HEK293 (cell line): ENCODE measurements around the gene KCNMB4.

Experiments used
- GLIS2 ChIP-seq: fragments of 450-650 bp; formaldehyde crosslinking; IDR thresholded peaks from 2 replicates; pipeline ENCODE4 v1.5.1; 2016; ENCODE audit warnings: missing biosample characterization, missing genetic modification characterization
- OSR2 ChIP-seq: fragments of 450-650 bp; formaldehyde crosslinking; IDR thresholded peaks from 2 replicates; pipeline ENCODE4 v1.5.1; 2016; ENCODE audit warnings: missing biosample characterization, missing genetic modification characterization
- SCRT1 ChIP-seq: fragments of 450-650 bp; formaldehyde crosslinking; IDR thresholded peaks from 2 replicates; pipeline ENCODE4 v1.5.1; 2016; ENCODE audit warnings: missing biosample characterization, missing genetic modification characterization, borderline replicate concordance
- SP2 ChIP-seq: fragments of 450-650 bp; formaldehyde crosslinking; IDR thresholded peaks from 2 replicates; pipeline ENCODE4 v1.5.1; 2016; ENCODE audit warnings: missing biosample characterization, missing genetic modification characterization
- TCF7L2 ChIP-seq: IDR thresholded peaks from 2 replicates; pipeline ENCODE4 v1.6.1; 2011; ENCODE audit warnings: low read depth, mild to moderate bottlenecking, inconsistent platforms, low read length, moderate library complexity, borderline replicate concordance
- ZBTB21 ChIP-seq: fragments of 450-650 bp; formaldehyde crosslinking; IDR thresholded peaks from 2 replicates; pipeline ENCODE4 v1.5.1; 2017; ENCODE audit warnings: missing biosample characterization, missing genetic modification characterization
- ZBTB8A ChIP-seq: fragments of 450-650 bp; formaldehyde crosslinking; IDR thresholded peaks from 2 replicates; pipeline ENCODE4 v1.5.1; 2016; ENCODE audit warnings: missing biosample characterization, missing genetic modification characterization
- ZNF10 ChIP-seq: fragments of 450-650 bp; formaldehyde crosslinking; IDR thresholded peaks from 2 replicates; pipeline ENCODE4 v1.5.1; 2017; ENCODE audit warnings: missing biosample characterization, missing genetic modification characterization
- ZNF112 ChIP-seq: fragments of 450-650 bp; formaldehyde crosslinking; IDR thresholded peaks from 2 replicates; pipeline ENCODE4 v1.5.0; 2017; ENCODE audit warnings: missing biosample characterization, missing genetic modification characterization
- ZNF133 ChIP-seq: fragments of 450-650 bp; formaldehyde crosslinking; IDR thresholded peaks from 2 replicates; pipeline ENCODE4 v1.5.1; 2016; ENCODE audit warnings: missing biosample characterization, missing genetic modification characterization
- ZNF211 ChIP-seq: fragments of 450-650 bp; formaldehyde crosslinking; IDR thresholded peaks from 2 replicates; pipeline ENCODE4 v1.5.1; 2016; ENCODE audit warnings: low read depth, missing biosample characterization, missing genetic modification characterization
- ZNF239 ChIP-seq: fragments of 450-650 bp; formaldehyde crosslinking; IDR thresholded peaks from 2 replicates; pipeline ENCODE4 v1.5.1; 2016; ENCODE audit warnings: missing biosample characterization, missing genetic modification characterization
- ZNF341 ChIP-seq: fragments of 450-650 bp; formaldehyde crosslinking; IDR thresholded peaks from 2 replicates; pipeline ENCODE4; 2016; ENCODE audit warnings: low read depth, missing biosample characterization, missing genetic modification characterization
- ZNF350 ChIP-seq: fragments of 450-650 bp; formaldehyde crosslinking; IDR thresholded peaks from 2 replicates; pipeline ENCODE4 v1.5.0; 2017; ENCODE audit warnings: missing biosample characterization, mild to moderate bottlenecking, missing genetic modification characterization
- ZNF416 ChIP-seq: fragments of 450-650 bp; formaldehyde crosslinking; IDR thresholded peaks from 2 replicates; pipeline ENCODE4 v1.5.1; 2016; ENCODE audit warnings: missing biosample characterization, missing genetic modification characterization
- ZNF571 ChIP-seq: fragments of 450-650 bp; formaldehyde crosslinking; IDR thresholded peaks from 2 replicates; pipeline ENCODE4 v1.5.0; 2017; ENCODE audit warnings: missing biosample characterization, missing genetic modification characterization
- ZNF660 ChIP-seq: fragments of 450-650 bp; IDR thresholded peaks from 2 replicates; pipeline ENCODE4 v1.5.1; 2018; ENCODE audit warnings: missing biosample characterization, mild to moderate bottlenecking, missing genetic modification characterization
- ZNF664 ChIP-seq: fragments of 450-650 bp; formaldehyde crosslinking; IDR thresholded peaks from 2 replicates; pipeline ENCODE4 v1.5.1; 2016; ENCODE audit warnings: missing biosample characterization, missing genetic modification characterization
- ZNF677 ChIP-seq: fragments of 450-650 bp; IDR thresholded peaks from 2 replicates; pipeline ENCODE4 v1.5.0; 2018; ENCODE audit warnings: missing biosample characterization, mild to moderate bottlenecking, missing genetic modification characterization, moderate library complexity
- TF ChIP-seq, protein P1 (sequence below): fragments of 450-650 bp; formaldehyde crosslinking; IDR thresholded peaks from 2 replicates; pipeline ENCODE4 v1.5.1; 2016; ENCODE audit warnings: missing biosample characterization, missing genetic modification characterization, low read depth
- TF ChIP-seq, protein P2 (sequence below): fragments of 450-650 bp; formaldehyde crosslinking; IDR thresholded peaks from 2 replicates; pipeline ENCODE4 v1.5.1; 2017; ENCODE audit warnings: missing biosample characterization, missing genetic modification characterization
- TF ChIP-seq, protein P3 (sequence below): fragments of 450-650 bp; formaldehyde crosslinking; IDR thresholded peaks from 2 replicates; pipeline ENCODE4 v1.5.1; 2016; ENCODE audit warnings: missing biosample characterization, missing genetic modification characterization
- TF ChIP-seq, protein P4 (sequence below): fragments of 450-650 bp; formaldehyde crosslinking; IDR thresholded peaks from 2 replicates; pipeline ENCODE4 v1.5.1; 2016; ENCODE audit warnings: missing biosample characterization, missing genetic modification characterization
- TF ChIP-seq, protein P5 (sequence below): fragments of 450-650 bp; formaldehyde crosslinking; IDR thresholded peaks from 2 replicates; pipeline ENCODE4 v1.5.1; 2016; ENCODE audit warnings: missing biosample characterization, missing genetic modification characterization
- TF ChIP-seq, protein P6 (sequence below): fragments of 450-650 bp; formaldehyde crosslinking; IDR thresholded peaks from 2 replicates; pipeline ENCODE4 v1.5.1; 2017; ENCODE audit warnings: missing biosample characterization, missing genetic modification characterization
- TF ChIP-seq, protein P7 (sequence below): fragments of 450-650 bp; formaldehyde crosslinking; IDR thresholded peaks from 2 replicates; pipeline ENCODE4 v1.5.1; 2016; ENCODE audit warnings: missing biosample characterization, missing genetic modification characterization

KCNMB4 gene

DNA sequence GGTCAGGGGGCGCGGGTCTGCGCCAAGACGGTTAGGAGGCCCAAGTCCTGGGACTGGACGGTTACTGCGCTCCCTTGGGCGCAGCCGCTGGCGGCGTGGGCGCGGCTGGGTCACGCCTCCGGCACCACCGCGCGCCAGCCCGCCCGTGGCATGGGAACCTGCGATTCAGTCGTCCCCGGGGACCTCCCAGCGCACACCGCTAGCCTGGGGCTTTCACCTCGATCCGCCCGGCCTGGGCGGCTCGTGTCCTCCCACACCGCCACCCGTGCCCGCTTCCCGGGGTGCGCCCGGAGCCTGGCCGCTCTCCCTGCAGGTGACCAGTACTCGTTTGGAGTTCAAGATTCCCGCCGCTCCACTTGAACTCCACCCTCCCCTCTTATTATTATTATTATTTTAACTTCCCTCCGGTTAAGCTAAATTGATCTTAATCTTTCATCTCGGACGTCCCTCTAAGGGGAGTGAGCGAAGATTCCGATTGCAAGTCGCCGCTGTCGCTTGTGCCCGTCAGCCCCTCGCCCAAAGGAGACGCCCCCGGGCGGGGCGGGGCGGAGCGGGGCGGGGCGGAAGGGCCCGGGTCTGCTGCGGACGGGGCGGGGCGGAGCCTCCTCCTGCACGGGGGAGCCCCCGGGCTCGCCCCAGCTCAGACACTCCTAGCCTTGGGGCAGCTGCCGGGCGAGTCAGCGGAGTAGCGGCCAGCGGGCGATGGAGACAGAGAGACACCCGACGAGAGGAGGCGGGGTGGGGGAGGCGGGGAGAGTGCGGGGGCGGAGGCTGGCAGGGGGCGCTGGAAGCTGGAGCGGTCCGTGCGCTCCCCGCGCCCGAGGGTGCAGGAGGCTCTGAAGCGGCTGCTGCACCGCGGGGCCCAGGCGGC lies at the start of gene KCNMB4 (continued):
- TF ChIP-seq OSR2 (tag by site-specific recombination) (no peak), ZNF112 (tag by site-specific recombination) (no peak), GLIS2 (tag by site-specific recombination) (peak; percentile 58; the same call in 1 of the 2 replicates), SCRT1 (tag by site-specific recombination) (no peak), ZNF10 (tag by site-specific recombination) (no peak), ZNF341 (tag by site-specific recombination) (peak; percentile 74), ZNF416 (tag by site-specific recombination) (no peak), ZNF239 (tag by site-specific recombination) (no peak), ZNF350 (tag by site-specific recombination) (no peak), ZBTB21 (no peak), TCF7L2 (no peak), ZNF677 (no peak), ZBTB8A (tag by site-specific recombination) (peak; percentile 98), ZNF133 (no peak), SP2 (tag by site-specific recombination) (peak; percentile 76), ZNF211 (tag by site-specific recombination) (no peak), ZNF664 (tag by site-specific recombination) (no peak), ZNF660 (no peak), ZNF571 (no peak)
- TF ChIP-seq, protein P1, sequence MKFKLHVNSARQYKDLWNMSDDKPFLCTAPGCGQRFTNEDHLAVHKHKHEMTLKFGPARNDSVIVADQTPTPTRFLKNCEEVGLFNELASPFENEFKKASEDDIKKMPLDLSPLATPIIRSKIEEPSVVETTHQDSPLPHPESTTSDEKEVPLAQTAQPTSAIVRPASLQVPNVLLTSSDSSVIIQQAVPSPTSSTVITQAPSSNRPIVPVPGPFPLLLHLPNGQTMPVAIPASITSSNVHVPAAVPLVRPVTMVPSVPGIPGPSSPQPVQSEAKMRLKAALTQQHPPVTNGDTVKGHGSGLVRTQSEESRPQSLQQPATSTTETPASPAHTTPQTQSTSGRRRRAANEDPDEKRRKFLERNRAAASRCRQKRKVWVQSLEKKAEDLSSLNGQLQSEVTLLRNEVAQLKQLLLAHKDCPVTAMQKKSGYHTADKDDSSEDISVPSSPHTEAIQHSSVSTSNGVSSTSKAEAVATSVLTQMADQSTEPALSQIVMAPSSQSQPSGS: no peak
- TF ChIP-seq, protein P2, sequence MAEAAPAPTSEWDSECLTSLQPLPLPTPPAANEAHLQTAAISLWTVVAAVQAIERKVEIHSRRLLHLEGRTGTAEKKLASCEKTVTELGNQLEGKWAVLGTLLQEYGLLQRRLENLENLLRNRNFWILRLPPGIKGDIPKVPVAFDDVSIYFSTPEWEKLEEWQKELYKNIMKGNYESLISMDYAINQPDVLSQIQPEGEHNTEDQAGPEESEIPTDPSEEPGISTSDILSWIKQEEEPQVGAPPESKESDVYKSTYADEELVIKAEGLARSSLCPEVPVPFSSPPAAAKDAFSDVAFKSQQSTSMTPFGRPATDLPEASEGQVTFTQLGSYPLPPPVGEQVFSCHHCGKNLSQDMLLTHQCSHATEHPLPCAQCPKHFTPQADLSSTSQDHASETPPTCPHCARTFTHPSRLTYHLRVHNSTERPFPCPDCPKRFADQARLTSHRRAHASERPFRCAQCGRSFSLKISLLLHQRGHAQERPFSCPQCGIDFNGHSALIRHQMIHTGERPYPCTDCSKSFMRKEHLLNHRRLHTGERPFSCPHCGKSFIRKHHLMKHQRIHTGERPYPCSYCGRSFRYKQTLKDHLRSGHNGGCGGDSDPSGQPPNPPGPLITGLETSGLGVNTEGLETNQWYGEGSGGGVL (tag by site-specific recombination): no peak
- TF ChIP-seq, protein P3, sequence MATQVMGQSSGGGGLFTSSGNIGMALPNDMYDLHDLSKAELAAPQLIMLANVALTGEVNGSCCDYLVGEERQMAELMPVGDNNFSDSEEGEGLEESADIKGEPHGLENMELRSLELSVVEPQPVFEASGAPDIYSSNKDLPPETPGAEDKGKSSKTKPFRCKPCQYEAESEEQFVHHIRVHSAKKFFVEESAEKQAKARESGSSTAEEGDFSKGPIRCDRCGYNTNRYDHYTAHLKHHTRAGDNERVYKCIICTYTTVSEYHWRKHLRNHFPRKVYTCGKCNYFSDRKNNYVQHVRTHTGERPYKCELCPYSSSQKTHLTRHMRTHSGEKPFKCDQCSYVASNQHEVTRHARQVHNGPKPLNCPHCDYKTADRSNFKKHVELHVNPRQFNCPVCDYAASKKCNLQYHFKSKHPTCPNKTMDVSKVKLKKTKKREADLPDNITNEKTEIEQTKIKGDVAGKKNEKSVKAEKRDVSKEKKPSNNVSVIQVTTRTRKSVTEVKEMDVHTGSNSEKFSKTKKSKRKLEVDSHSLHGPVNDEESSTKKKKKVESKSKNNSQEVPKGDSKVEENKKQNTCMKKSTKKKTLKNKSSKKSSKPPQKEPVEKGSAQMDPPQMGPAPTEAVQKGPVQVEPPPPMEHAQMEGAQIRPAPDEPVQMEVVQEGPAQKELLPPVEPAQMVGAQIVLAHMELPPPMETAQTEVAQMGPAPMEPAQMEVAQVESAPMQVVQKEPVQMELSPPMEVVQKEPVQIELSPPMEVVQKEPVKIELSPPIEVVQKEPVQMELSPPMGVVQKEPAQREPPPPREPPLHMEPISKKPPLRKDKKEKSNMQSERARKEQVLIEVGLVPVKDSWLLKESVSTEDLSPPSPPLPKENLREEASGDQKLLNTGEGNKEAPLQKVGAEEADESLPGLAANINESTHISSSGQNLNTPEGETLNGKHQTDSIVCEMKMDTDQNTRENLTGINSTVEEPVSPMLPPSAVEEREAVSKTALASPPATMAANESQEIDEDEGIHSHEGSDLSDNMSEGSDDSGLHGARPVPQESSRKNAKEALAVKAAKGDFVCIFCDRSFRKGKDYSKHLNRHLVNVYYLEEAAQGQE (tag by site-specific recombination): no peak
- TF ChIP-seq, protein P4, sequence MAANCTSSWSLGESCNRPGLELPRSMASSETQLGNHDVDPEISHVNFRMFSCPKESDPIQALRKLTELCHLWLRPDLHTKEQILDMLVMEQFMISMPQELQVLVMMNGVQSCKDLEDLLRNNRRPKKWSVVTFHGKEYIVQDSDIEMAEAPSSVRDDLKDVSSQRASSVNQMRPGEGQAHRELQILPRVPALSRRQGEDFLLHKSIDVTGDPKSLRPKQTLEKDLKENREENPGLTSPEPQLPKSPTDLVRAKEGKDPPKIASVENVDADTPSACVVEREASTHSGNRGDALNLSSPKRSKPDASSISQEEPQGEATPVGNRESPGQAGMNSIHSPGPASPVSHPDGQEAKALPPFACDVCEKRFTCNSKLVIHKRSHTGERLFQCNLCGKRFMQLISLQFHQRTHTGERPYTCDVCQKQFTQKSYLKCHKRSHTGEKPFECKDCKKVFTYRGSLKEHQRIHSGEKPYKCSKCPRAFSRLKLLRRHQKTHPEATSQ (tag by site-specific recombination): no peak
- TF ChIP-seq, protein P5, sequence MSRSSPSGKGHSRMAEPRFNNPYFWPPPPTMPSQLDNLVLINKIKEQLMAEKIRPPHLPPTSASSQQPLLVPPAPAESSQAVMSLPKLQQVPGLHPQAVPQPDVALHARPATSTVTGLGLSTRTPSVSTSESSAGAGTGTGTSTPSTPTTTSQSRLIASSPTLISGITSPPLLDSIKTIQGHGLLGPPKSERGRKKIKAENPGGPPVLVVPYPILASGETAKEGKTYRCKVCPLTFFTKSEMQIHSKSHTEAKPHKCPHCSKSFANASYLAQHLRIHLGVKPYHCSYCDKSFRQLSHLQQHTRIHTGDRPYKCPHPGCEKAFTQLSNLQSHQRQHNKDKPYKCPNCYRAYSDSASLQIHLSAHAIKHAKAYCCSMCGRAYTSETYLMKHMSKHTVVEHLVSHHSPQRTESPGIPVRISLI (tag by site-specific recombination): no peak
- TF ChIP-seq, protein P6, sequence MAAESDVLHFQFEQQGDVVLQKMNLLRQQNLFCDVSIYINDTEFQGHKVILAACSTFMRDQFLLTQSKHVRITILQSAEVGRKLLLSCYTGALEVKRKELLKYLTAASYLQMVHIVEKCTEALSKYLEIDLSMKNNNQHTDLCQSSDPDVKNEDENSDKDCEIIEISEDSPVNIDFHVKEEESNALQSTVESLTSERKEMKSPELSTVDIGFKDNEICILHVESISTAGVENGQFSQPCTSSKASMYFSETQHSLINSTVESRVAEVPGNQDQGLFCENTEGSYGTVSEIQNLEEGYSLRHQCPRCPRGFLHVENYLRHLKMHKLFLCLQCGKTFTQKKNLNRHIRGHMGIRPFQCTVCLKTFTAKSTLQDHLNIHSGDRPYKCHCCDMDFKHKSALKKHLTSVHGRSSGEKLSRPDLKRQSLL (tag by site-specific recombination): peak; percentile 81; the same call in 1 of the 2 replicates
- TF ChIP-seq, protein P7, sequence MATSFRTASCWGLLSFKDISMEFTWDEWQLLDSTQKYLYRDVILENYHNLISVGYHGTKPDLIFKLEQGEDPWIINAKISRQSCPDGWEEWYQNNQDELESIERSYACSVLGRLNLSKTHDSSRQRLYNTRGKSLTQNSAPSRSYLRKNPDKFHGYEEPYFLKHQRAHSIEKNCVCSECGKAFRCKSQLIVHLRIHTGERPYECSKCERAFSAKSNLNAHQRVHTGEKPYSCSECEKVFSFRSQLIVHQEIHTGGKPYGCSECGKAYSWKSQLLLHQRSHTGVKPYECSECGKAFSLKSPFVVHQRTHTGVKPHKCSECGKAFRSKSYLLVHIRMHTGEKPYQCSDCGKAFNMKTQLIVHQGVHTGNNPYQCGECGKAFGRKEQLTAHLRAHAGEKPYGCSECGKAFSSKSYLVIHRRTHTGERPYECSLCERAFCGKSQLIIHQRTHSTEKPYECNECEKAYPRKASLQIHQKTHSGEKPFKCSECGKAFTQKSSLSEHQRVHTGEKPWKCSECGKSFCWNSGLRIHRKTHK: no peak
